ENCODE measurements around the gene ZCCHC2.
A peak's percentile ranks its signal among the peaks of the same experiment; 100 is the strongest.

The ZCCHC2 gene

DNA sequence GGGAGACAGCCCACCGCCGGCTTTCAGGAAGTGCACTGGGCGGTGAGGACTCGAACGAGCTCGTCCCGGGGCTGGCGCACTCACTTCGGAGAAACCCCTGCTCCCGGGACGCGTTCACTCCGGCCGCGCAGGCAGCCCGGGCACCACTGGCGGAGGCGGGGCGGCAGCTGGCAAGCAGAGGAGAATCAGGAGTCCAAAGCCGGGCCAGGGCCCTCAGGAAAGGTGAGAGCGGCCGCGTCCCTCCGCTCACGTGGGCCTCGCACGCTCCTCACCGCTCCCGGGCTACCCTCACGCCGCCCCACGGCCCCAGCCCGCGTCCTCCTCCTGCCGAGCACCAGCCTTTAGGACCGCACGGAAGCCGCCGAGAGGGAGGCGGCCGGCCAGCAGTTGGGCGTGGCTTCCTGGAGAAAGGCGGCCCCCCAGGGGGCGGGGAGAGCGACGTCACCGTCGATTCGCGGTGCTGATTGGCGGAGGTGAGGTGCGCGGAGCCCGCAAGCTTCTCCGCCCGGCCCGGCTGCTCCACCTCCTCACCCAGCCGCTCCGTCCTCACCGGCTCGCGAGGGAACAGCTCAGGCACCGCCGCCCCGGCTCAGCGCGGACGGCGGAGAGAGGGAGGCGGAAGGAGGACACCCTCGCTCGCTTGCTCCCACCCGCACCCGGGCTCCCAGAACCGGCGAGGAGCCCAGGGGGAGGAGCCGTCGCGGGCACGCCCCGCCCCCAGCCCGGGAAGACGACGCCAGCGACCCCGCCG is at the start of gene ZCCHC2:
TSS of gene ZCCHC2 (plus strand) at position 522 of the 751 bp plus-strand sequence. CDS start 400 bp downstream, outside the sequence.
- DNase-seq (ENCODE audit: low spot score): peak; percentile 94

DNA sequence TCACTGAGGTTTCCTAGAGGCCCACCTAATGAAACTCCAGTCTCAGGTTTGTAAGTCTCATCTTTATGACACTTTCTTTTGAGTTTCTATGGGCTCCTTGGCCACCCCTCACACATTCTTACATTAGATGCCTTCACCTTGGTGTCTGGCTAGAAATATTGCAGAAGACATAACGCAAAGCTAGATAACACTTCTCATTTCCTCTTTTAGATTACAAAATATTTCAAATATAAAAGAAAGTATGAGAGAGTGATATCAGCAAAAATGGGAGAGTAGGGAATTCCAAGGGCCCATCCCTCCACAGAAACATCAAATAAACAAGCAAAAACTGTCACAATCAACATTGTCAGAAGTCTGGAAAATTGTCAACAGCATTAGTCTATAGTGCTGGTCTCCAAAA is 43.3 kb upstream of the ZCCHC2 start:
- no peak for DNase-seq (ENCODE audit: low spot score)

DNA sequence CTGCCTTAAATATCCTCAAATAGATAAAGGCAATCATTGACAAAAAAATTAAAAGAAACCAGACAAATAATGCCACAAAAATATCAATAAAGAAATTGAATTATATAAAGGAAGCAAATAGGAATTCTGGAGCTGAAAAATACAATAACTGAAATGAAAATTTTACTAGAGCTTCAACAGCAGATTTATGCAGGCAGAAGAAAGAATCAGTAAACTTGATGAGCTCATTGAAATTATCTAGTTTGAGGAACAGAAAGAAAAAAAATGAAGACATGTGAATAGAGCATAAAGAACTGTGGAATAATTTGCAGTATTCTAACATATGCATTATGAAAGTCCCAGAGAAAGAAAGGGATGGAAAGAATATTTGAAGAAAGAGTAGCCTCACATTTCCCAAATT is 41.9 kb upstream of the ZCCHC2 start:
- DNase-seq (ENCODE audit: low spot score): no peak

DNA sequence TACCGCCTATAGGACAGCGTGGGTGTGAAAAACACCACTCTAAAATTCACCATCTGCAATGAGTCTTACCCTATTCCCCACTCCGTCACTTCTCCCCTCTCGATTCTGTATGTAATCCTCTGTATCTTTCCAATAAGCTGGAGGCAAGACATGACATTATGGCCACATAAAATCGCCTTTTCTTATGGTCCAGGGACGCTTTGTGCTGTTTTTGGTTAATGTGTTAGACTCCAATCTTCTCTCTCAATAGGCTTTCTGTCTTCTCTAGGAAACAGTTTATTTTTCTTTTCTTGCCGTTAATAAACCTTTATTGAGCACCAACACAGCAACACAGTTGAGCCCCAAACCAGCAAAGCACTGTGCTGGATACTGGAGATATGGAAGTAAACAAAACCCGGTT is 37.9 kb upstream of the ZCCHC2 start:
- DNase-seq (ENCODE audit: low spot score): no peak

DNA sequence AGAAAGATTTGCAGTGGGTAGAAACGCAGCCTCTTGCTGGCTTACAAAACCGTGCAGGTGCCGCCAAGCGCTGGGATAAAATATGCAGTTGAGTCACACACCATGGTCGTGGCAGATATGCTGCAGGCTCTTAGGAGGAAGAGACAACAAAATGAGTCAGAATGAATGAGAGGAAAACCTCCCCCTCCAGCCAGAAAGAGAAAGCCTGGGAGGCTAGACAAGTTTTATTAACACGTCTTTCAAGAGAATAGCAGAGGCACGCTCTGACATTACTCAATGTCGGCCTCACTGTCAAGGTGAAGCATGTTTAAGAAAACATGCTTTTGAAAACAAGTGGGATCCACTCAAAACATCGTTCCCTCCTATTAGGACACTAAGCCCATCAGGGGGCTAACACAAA is 37.1 kb upstream of the ZCCHC2 start:
- DNase-seq (ENCODE audit: low spot score): no peak

DNA sequence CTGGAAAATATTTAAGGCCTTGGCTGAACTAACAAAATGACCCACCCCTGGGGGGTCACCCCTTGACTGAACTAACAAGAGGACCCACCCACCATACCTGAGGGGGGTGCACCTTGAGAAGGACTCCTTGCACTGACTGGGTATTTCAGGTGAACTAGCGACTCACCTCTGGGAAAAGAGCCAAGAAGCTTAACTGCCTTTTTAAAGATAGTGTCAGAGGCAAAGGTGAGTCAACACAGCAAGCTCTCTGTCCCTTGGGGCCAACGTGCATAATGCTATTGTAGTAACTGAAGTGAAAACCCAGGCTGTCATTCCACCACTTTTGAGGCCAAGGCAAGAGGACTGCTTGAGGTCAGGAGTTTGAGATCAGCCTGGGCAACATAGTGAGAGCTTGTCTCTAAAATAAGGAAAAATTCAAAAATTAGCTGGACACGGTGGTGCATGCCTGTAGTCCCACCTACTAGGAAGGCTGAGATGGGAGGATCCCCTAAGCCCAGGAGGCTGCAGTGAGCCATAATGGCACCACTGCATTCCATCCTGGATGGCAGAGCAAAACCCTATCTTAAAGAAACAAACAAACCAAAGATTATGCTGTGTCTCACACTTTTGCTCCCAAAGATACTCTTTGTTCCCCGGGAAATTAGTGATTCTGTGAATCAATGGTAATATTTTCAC is 36.4 kb upstream of the ZCCHC2 start:
- no peak for DNase-seq (ENCODE audit: low spot score)

DNA sequence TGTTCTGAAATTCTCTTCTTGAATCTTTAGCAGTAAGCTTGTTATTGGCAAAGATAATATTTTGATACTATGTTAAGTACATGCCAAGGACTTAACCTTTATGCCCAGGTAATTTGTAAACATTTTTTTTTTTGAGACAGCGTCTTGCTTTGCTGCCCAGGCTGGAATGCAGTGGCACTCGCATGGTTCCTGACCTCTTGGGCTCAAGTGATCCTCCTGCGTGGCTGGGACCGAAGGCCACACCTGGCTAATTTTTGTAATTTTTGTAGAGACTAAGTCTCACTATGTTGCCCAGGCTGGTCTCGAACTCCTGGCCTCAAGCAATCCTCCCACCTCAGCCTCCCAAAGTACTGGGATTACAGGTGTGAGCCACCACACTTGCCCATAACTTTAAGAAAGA is 35.7 kb upstream of the ZCCHC2 start:
- DNase-seq (ENCODE audit: low spot score): no peak

DNA sequence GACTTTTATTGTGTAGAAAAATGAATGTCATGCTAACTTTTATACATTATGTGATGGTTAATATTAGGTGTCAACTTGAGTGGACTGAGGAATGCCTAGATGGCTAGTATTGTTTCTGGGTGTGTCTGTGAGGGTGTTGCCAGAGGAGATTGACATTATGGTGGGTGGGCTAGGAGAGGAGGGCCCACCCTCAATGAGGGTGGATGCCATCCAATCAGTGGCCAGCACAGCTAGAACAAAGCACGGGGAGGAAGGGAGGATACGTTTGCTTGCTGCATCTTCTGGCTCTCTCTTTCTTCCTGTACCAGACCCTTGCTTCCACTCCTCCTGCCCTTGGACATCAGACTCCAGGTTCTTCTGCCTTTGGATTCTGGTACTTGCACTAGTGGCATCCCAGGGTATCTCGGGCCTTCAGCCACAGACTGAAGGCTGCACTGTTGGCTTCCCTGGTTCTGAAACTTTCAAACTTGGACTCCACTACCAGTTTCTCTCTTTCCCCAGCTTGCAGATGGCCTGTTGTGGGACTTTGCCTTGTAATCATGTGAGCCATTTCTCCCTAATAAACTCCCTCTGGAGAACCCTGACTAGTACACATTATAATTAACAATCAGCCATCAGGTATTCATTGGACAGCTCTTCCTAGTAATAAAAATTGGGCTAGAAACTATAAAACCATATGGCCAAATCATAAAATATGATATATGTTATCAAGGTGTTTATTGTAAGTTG is 31.7 kb upstream of the ZCCHC2 start:
- no peak for DNase-seq (ENCODE audit: low spot score)

DNA sequence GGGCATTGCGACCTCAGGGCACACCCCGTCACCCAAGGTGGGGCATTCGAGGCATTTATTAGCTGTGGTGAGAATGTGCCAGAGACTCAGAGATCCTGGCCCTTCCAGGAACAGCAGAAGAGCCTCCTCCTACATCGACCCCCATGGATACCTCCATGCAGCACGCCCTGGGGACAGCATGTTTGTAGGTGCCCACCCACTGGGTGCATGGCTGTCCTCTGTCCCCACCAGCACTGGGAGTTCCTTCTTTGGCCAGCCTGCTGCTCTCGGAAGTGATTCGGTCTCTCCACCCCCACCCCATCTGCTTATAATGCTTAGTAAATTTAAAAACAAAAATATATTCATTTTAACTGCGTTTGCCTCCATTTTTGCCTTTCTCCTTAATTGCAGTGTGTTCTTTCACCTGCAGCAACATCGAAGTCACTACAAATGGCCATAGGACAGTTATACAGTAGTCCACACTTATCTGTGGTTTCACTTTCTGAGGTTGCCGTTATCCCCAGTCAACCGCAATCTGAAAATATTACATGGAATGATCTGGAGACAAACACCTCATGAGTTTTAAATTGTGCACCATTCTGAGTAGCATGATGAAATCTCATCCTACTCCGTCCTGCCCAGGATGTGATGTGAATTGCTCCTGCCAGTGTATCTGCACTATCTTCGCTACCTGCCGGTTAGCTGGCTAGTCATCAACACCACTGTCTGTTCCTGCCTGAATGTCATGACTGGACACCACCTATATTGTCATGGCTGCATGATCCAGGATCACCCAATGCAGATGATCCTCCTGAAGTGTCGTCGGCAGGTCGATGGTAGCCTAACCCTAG is 29.6 kb upstream of the ZCCHC2 start:
- no peak for DNase-seq (ENCODE audit: low spot score)

DNA sequence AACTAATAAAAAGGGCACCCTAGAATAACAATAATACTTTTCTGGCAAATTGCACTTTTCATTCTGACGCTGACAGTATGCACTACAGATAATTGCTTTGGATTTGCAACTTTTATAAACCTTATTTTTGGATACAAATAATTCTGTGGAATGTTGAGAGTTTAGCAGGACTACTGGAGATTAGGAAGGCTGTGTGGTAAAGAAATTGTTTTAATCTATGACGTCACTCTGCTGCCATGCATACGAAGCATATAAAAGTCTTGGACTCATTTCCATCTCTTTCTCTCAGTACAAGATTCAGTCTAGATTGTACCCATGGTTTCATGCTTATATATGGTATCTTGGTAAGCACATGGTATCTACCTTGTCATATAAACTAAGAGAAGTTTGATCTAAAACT is 28.1 kb upstream of the ZCCHC2 start:
- DNase-seq (ENCODE audit: low spot score): no peak

DNA sequence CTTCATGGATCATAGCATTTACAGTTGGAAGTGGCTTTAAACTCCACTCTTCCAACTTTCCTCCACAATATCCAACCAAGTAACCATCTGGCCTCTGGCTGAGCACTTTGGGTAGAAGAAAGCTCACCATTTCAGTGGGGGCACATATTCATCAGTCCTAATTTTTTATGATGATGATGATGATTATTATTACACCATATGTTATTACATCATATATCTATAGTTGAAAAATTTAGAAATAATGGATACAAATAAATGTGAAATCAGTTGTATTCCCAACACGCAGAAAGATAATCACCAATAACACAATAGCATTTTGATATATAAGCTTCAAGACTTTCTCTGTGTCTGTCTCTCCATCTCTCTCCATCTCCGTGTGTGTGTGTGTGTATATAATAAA is 26.6 kb upstream of the ZCCHC2 start:
- DNase-seq (ENCODE audit: low spot score): no peak

DNA sequence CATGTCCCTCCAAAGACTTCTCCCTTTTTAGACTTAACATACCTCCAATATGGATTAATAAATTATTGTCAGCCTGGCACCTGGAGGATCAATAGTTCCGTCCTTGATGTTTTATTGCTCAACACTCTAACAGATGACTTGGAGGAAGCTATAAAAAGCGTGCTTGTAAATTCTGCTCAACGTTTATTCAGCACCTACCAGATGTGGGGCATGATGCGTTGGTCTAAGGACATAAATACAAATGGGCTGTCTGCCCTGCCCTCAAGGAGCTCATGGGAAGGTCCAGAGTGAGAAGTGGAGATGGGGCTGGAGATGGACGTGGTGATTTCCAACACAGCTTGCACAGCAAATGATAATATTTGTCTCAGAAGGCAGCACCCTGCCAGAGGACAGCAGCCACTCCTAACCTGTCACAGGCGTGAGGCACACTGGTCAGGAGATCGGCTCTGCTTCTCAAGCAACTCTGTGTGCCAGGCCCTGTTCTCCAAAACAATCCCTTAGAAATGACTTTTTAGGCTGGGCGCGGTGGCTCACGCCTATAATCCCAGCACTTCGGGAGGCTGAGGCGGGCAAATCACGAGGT is 25.5 kb upstream of the ZCCHC2 start:
- no peak for DNase-seq (ENCODE audit: low spot score)

DNA sequence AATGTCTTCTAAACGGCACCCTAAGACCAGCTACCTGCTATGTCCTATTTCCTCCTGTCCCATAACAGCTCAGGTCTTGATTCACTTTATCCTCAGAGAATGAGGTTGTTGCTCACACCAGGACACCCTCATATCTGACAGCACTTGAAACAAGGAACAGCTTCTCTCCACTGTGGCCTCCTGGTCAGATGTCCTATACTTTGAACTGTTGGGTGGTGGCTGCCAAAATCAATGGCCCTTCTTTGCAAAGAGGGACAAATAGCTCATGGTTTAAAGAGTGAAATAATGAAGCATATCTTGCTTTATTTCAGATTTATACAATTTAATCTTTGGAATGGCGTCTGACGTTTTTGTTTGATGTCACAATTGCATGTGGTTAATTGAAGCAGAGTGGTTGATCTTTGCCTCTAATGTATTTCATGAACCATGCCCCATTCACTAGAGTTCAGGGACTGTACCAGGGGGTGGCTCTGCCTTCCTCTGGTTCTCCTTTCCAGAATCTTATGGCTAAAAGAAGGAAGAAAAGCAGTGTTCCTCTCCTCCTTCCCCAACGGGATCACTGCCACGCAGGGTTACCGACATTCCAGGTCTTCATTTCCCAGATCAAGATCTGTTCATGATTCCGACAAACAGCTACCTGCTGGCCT is 24.1 kb upstream of the ZCCHC2 start:
- no peak for DNase-seq (ENCODE audit: low spot score)

DNA sequence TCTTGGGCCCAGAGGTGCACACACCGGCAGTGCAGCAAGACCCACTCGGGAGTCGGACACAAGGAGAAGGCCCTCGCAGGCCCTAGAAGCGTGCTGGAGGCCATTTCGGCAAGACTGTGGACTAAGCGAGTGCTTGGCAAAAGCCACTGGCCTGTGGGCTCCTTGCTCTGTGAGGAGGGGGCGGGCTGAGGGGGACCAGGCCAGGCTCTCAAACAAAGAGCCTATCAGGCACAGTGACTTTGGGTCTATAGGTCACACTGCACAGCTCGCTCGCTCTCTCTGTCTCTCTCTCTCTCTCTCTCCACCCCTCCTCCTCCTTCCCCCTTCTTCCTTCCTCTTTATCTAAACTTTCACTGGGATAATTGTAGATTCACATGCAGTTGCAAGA is 23.6 kb upstream of the ZCCHC2 start:
- DNase-seq (ENCODE audit: low spot score): no peak

DNA sequence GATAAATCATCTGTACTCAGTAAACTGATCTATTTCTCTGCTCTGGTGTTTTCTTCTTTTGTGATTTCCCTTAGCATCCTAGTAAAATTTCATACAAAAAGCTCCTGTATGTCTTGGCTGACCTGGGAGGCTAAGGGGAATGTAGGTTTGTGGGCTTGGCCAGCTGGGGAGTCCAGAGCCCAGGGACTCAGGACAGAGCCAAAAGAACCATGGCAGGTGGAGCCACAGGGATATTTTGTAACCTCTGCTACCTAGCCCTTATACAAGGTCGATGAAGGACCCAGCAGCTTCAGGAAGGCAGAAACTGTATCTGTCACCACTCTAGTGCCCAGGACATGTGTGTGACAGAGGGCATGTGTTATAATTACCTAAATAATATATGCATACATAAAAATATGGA is 22.7 kb upstream of the ZCCHC2 start:
- no peak for DNase-seq (ENCODE audit: low spot score)

DNA sequence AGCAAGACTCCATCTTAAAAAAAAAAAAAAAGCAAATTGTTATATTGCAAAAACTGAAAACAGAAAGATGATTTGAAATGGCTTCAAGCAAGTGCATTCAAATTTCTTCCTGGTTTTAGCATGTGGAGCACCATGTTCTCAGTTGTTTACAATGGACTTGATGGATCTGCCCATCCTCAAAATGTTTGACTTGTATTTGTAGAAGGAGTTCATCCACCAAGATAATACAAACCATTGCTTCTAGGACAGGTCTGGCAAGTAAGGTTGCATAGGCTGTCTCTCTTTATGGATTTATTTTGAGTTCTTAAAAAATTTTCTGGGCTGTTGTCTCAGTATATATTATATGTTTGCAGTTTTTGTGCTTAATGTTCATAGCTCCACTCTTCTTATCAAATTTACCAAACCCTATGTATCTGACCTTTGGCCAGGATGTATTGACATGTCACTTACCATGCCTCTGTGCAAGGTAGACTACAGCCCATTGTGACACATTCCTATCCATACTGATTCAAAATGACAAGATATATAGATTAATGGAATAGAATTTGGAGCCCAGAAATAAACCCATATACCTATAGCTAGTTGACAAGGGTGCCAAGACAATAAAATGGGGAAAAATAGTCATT is 21.7 kb upstream of the ZCCHC2 start:
- no peak for DNase-seq (ENCODE audit: low spot score)

DNA sequence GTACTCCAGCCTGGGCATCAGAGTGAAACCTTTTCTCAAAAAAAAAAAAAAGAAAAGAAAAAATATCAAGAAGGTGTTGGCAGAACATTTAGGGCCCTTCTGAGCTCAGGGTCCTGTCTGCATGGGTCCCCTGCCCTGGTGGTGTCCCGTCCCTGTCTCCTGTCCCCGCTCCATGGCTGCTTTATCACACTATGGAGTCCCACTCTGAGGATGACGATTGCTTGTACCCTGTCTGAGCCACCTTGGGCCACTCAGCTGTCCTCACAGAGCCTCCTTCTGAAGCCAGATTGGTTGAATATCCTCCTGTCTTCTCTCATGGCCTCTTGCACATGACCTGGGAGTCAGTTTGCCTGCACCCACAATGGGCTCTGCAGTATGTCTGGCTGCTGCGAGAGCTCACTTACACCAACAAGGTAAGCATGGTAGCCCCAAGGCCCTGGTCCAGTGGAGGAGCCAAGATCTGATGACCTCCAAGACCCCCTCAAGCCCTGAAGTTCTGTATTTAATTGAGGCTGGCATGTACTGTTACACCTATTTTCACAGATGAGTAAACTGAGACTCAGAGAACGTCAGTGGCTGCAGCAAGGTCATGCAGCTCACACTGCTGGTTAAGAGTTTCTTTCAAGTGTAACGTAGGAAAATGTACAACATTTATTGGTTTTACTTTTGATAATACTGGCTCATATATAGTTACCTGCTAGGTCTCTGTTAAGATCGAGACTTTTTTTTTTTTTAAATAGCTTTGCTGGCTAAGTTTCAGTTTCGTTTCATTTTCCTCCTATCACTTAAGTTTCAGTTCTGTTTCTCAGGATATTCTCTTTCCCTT is 16.9 kb upstream of the ZCCHC2 start:
- peak; percentile 64 for DNase-seq (ENCODE audit: low spot score)

DNA sequence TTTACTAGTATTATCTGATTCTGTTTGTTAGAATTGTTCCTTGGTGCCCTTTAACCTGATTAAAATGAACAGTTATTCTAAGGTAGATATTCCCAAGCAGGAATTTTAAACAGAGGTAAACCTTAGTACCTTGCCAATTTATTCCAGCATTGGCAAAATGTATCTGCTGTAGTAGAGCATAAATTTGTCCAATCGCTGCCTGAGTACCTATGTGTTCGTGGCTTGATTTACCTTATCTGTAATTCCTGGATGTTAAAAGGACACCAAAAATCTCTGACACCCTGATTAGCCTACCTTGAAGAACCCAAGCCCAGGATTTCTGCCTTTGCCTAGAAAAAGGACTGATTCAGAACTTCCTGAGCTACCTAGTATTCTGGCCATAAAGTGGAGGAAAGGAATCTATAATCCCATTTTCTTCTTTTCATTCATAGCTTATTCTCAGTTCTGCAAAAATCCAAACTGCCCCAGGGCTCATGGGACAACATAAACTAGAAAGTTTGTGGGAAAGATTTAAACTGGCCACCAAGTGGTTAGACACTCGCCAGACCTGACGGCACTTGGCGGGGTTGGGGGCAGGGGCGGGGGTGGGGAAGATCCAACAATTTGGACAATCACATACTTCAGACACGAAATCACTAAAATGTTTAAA is 16.2 kb upstream of the ZCCHC2 start:
- no peak for DNase-seq (ENCODE audit: low spot score)

DNA sequence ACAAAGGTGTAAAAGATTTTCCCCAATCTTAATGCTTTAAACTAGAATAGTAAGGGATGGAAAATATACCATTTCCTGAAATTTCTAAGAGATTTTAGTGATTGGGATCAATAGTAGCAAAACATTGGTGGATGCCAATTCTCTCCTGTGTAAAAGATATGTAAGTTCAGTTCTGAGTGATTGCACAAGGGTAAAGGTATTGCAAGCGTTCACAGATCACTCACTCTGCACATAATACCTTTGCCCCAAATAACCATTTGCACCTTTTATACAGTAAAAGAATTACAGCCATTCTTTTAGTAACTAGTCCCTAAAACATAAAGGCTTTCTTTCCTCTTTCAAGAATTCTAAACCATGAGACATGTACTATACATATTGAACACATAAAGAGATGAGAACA is 13.0 kb upstream of the ZCCHC2 start:
- no peak for DNase-seq (ENCODE audit: low spot score)

DNA sequence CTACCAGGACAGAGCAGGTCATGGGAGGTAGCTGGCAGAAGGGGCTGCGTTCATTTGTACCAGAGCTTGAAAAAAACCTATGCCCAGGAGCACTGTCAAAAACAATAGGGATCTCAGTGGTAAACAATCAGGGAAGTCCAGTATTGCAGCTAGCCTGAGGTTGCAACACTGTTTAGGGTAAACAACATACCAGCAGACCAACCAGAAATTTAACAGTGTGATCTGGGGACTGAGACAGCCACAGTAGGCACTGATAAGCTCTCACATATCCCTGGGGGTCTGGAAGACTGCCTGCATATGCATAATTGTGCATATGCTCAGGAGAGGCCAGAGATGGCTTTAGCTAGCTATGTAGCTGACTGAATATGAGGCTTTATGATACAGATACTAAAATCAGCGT is 12.0 kb upstream of the ZCCHC2 start:
- no peak for DNase-seq (ENCODE audit: low spot score)
